HepG2 (cell line): ENCODE measurements around the gene RBM6. TPM values are rescaled to one million over a fixed set of nuclear protein-coding genes. Genes with fewer than 3 reads are reported as not detected.
A peak's percentile ranks its signal among the peaks of the same experiment; 100 is the strongest.

Source experiments
- ARID3A ChIP-seq: IDR thresholded peaks from 2 replicates; pipeline ENCODE4 v1.6.1; 2012; ENCODE audit warnings: low read depth, low read length, improper control_type of control experiment
- ARID5B ChIP-seq: IDR thresholded peaks from 2 replicates; pipeline ENCODE4 v1.4.0; 2020; ENCODE audit warnings: mild to moderate bottlenecking, missing genetic modification reagents
- HNF1B ChIP-seq: sonication (generic); formaldehyde crosslinking; IDR thresholded peaks from 2 replicates; pipeline ENCODE4 v1.5.1; 2020; ENCODE audit warnings: mild to moderate bottlenecking, moderate library complexity, missing genetic modification reagents
- KLF12 ChIP-seq: sonication (generic); formaldehyde crosslinking; IDR thresholded peaks from 2 replicates; pipeline ENCODE4 v1.4.0; 2020; ENCODE audit warnings: missing genetic modification reagents, borderline replicate concordance
- MBD4 ChIP-seq: IDR thresholded peaks from 2 replicates; pipeline ENCODE4 v1.6.1; 2012; ENCODE audit warnings: low read length, inconsistent platforms, borderline replicate concordance
- POLR2A ChIP-seq, 2 experiments: IDR thresholded peaks; 2 replicates each; pipeline ENCODE4 v1.6.1; 2011; ENCODE audit warnings: low read depth in 2 of 2, low read length in 2 of 2, mild to moderate bottlenecking in 1 of 2, moderate library complexity in 1 of 2; ENCODE audit not compliant: insufficient read depth in 1 of 2
- PTBP1 ChIP-seq: fragments of 200-400 bp; formaldehyde crosslinking; IDR thresholded peaks from 2 replicates; pipeline ENCODE4 v1.6.1; 2018; ENCODE audit warnings: low read length, low read depth; ENCODE audit not compliant: poor library complexity, severe bottlenecking
- RBFOX2 ChIP-seq: fragments of 200-400 bp; formaldehyde crosslinking; IDR thresholded peaks from 2 replicates; pipeline ENCODE4 v1.6.1; 2017; ENCODE audit warnings: low read depth, mild to moderate bottlenecking, low read length
- SKI ChIP-seq: fragments of 450-650 bp; IDR thresholded peaks from one replicate; pipeline ENCODE4 v1.6.1; 2018; ENCODE audit warnings: mild to moderate bottlenecking; ENCODE audit not compliant: partially characterized antibody
- ZBTB20 ChIP-seq: sonication (generic); formaldehyde crosslinking; IDR thresholded peaks from 2 replicates; pipeline ENCODE4 v1.8.1; 2023; ENCODE audit warnings: missing genetic modification reagents, low read depth, mild to moderate bottlenecking, borderline replicate concordance
- ZNF180 ChIP-seq: sonication (generic); formaldehyde crosslinking; IDR thresholded peaks from 2 replicates; pipeline ENCODE4 v1.4.0; 2020; ENCODE audit warnings: low read depth, missing genetic modification reagents, borderline replicate concordance
- ZNF24 ChIP-seq: fragments of 450-650 bp; IDR thresholded peaks from 2 replicates; pipeline ENCODE4 v1.6.1; 2017; ENCODE audit warnings: antibody characterized with exemption, mild to moderate bottlenecking
- ZNF3 ChIP-seq: IDR thresholded peaks from 2 replicates; pipeline ENCODE4 v1.7.0; 2017; ENCODE audit warnings: inconsistent platforms
- ZNF777 ChIP-seq: sonication (generic); formaldehyde crosslinking; IDR thresholded peaks from 2 replicates; pipeline ENCODE4 v1.4.0; 2020; ENCODE audit warnings: missing genetic modification reagents
- polyA plus RNA-seq, 8 experiments: library from polyadenylated mRNA; depleted of rRNA in 3 of 8; stranded (reverse) in 7 of 8; unstranded in 1 of 8; fragments of >200 nt; fragmentation: Illumina TruSeq in 4 of 8; extraction: Trizol in 4 of 8; gene quantifications; 2 replicates each; pipeline versions ENCODE4 v1.2.1 to v1.2.3, GENCODE V29; 2011 to 2016; ENCODE audit warnings: low read depth in 4 of 8, missing spikeins in 1 of 8, mixed read lengths in 1 of 8; ENCODE audit not compliant: insufficient read depth in 1 of 8
- total RNA-seq, 5 experiments: library from RNA; depleted of rRNA; stranded (reverse); fragments of >200 nt; fragmentation: Illumina TruSeq; extraction: Trizol; gene quantifications; 2 replicates each; pipeline ENCODE4 v1.2.3, GENCODE V29; 2016; ENCODE audit warnings: low read depth in 1 of 5
- TF ChIP-seq, protein P1 (sequence below), 2 experiments: sonication (generic) in 1 of 2; formaldehyde crosslinking in 1 of 2; IDR thresholded peaks; 2 replicates each; pipeline versions ENCODE4 v1.4.0 to v1.6.1; 2016 to 2020; ENCODE audit warnings: borderline replicate concordance in 1 of 2, low read depth in 1 of 2, mild to moderate bottlenecking in 1 of 2, missing genetic modification reagents in 1 of 2

RBM6 gene
- total and polyA plus RNA-seq, 2 of the 13 experiments (the other 11 are each of a cell fraction or from before 2014, with no cell fraction given): 72.7 to 86.1 TPM

GRCh38 chr3:50088725-50089608 is 149.0 kb downstream of the RBM6 start, which contains the start of gene RBM5 (continued):
- peak; percentile 48; the same call in 1 of the 2 replicates for TF ChIP-seq ARID3A
- TF ChIP-seq HNF1B: 0 out of 2 replicates have a peak, but pooled peaks have one; percentile 7
- TF ChIP-seq PTBP1: no peak
- TF ChIP-seq SKI: no peak
- TF ChIP-seq, protein P1, sequence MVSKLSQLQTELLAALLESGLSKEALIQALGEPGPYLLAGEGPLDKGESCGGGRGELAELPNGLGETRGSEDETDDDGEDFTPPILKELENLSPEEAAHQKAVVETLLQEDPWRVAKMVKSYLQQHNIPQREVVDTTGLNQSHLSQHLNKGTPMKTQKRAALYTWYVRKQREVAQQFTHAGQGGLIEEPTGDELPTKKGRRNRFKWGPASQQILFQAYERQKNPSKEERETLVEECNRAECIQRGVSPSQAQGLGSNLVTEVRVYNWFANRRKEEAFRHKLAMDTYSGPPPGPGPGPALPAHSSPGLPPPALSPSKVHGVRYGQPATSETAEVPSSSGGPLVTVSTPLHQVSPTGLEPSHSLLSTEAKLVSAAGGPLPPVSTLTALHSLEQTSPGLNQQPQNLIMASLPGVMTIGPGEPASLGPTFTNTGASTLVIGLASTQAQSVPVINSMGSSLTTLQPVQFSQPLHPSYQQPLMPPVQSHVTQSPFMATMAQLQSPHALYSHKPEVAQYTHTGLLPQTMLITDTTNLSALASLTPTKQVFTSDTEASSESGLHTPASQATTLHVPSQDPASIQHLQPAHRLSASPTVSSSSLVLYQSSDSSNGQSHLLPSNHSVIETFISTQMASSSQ (IDR thresholded peaks at IDR 0.05; ENCODE audit: low read depth): no peak
- TF ChIP-seq, protein P1 (CRISPR knock-in tag; IDR thresholded peaks at IDR 0.05; ENCODE audit: borderline replicate concordance): 0 out of 2 replicates have a peak, but pooled peaks have one; percentile 25
- no peak for TF ChIP-seq KLF12
- TF ChIP-seq MBD4: no peak
- 0 out of 2 replicates have a peak, but pooled peaks have one; percentile 9 for TF ChIP-seq ARID5B (CRISPR knock-in tag)
- TF ChIP-seq ZNF24: no peak
- no peak for TF ChIP-seq ZBTB20 (CRISPR knock-in tag)
- peak; percentile 66 for TF ChIP-seq ZNF777 (CRISPR knock-in tag)
- no peak for TF ChIP-seq ZNF180 (CRISPR knock-in tag)
- no peak for TF ChIP-seq ZNF3 (CRISPR knock-in tag)
- peak; percentile 76 for TF ChIP-seq RBFOX2
- peak; percentile 87 to 90 for TF ChIP-seq POLR2A (IDR thresholded peaks at IDR 0.05; ENCODE audit: insufficient read depth in 1 of 2, low read depth in 2 of 2, low read length in 2 of 2)
